ENCODE data around the gene SKP1. TPM values are rescaled to one million over a fixed set of nuclear protein-coding genes. Genes with fewer than 3 reads are reported as not detected.

SKP1 gene
- total RNA-seq, 2 experiments from 2014 or later: 235 to 242 TPM

DNA sequence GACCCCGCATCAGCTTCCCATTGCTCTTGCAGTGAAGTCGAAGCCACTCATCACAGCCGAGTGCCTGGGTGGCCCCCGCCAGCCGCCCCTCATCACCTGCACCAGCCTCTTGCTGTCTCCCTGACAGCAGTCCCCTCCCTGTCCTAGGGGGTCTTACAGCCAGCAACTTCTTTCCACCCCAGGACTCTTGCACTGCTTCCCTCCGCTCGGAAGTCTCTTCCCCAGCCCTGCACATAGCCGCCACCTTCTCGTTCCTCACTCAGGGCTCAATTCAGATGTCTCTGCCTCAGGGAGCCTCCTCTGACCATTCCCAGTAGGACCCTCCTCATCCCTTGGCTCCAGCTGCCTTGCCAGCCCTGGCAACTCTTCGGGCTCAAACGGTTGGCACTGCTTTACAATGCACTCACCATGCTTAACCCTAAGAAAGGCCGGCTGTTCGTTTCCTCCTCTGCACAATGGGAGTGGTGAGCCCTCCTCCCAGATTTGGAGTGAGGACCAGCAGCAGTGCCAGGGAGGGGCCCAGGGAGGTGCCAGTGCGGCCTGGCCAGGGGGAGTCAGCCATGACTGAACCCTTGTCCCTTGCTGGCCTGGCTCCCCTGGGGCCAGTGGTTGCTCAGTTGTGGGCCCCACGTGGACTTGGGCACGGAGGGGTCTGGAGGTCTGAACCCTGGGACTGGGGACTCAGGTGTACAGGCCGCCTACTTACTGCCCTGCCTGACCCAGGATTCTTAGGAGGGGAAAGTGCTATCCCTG, 56.2 kb downstream of the SKP1 start:
- H3K4me1 Mint-ChIP-seq (ENCODE audit: low read depth): peaks cover 90% of the 10 kb centered on the region
- peak overlapping the region; percentile 89 for H3K27ac Mint-ChIP-seq
- H3K36me3 Mint-ChIP-seq (ENCODE audit: low read depth): peaks cover 54% of the 10 kb centered on the region
- no peak for ATAC-seq
- POLR2A ChIA-PET: interaction anchor here (1.6 kb wide), 1 partner anchor 31 kb away, joined by 5 read pairs; no protein-coding TSS in a partner anchor
- intact Hi-C loops (cut with micrococcal nuclease): no loop called here
- no peaks in the 10 kb centered on the region for H3K27me3 Mint-ChIP-seq
- CTCF ChIA-PET: interaction anchor here (2.6 to 12.3 kb wide), 2 partner anchors 19 to 79 kb away, joined by 17 to 166 read pairs; no protein-coding TSS in a partner anchor
- no peak for DNase-seq
- no peaks in the 10 kb centered on the region for H3K9me3 Mint-ChIP-seq
- H3K4me3 Mint-ChIP-seq: peak overlapping the region; percentile 66
- TF ChIP-seq, protein P1, sequence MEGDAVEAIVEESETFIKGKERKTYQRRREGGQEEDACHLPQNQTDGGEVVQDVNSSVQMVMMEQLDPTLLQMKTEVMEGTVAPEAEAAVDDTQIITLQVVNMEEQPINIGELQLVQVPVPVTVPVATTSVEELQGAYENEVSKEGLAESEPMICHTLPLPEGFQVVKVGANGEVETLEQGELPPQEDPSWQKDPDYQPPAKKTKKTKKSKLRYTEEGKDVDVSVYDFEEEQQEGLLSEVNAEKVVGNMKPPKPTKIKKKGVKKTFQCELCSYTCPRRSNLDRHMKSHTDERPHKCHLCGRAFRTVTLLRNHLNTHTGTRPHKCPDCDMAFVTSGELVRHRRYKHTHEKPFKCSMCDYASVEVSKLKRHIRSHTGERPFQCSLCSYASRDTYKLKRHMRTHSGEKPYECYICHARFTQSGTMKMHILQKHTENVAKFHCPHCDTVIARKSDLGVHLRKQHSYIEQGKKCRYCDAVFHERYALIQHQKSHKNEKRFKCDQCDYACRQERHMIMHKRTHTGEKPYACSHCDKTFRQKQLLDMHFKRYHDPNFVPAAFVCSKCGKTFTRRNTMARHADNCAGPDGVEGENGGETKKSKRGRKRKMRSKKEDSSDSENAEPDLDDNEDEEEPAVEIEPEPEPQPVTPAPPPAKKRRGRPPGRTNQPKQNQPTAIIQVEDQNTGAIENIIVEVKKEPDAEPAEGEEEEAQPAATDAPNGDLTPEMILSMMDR (IDR thresholded peaks at IDR 0.05): no peak

DNA sequence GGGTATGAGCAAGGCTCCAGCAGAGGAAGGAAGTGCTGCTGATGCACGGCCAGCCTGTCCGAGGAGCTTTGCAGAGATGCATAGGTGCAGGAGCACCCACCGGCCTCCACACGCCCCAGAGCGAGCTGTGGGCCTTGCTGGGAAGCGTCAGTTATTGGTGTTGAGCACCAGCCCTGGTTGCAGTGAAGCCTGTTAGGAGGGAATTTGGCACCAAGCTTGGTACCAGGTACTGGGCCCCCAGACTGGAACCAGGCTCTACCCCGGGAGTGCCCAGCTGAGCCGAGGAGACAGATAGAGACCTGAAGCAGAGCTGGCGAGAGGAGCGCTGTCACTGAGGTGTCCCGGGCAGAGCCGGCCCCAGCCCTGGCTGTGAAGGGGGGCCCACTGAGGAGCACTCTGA, 57.0 kb downstream of the SKP1 start:
- H3K4me1 Mint-ChIP-seq (ENCODE audit: low read depth): peaks cover 82% of the 10 kb centered on the region
- H3K4me3 Mint-ChIP-seq: peak overlapping the region; percentile 66
- peak overlapping the region; percentile 89 for H3K27ac Mint-ChIP-seq
- ATAC-seq: no peak
- no peaks in the 10 kb centered on the region for H3K9me3 Mint-ChIP-seq
- H3K36me3 Mint-ChIP-seq (ENCODE audit: low read depth): peaks cover 53% of the 10 kb centered on the region
- ChIA-PET CTCF (interaction anchor here (2.6 to 12.3 kb wide), 2 partner anchors 19 to 78 kb away, joined by 17 to 166 read pairs; no protein-coding TSS in a partner anchor), POLR2A (interaction anchor here (1.6 kb wide), 1 partner anchor 30 kb away, joined by 5 read pairs; no protein-coding TSS in a partner anchor)
- intact Hi-C loops (cut with micrococcal nuclease): no loop called here
- H3K27me3 Mint-ChIP-seq: no peaks in the 10 kb centered on the region
- DNase-seq: no peak
- TF ChIP-seq, protein P1 (IDR thresholded peaks at IDR 0.05): no peak

DNA sequence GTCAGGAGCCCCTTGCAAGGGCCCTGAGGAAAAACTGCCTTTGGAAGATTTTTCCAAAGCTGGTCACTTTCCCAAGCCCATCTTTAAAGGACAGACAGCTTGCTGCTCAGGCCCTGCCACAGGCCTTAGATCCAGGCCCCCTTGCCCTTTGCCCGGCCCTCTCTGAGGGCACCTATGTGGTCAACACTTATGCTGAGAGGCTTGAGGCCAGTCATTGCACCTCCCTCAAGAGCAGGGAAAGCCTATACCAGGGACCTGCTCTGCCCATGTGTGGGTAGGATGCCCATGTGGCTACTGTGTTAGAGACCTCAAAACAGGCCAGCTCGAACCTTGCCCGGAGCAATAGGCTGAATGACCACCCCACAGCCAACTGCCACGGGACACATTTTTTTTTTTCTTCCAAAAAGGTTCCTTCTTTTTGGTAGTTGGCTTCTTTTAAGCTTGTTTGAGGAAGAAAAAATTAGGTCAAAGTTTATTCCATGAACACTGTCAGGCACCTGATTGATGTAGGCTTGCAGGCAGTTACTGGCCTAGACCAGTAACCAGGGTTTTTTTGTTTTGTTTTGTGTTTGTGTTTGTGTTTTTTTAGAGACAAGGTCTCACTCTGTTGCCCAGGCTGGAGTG, 58.4 kb downstream of the SKP1 start:
- H3K27me3 Mint-ChIP-seq: no peaks in the 10 kb centered on the region
- ChIA-PET CTCF (interaction anchor here (1.0 to 12.3 kb wide), 3 partner anchors 8 to 77 kb away, joined by 3 to 166 read pairs (median 17); no protein-coding TSS in a partner anchor), POLR2A (interaction anchor here (0.7 to 1.4 kb wide), 6 partner anchors 40 to 113 kb away, joined by 3 to 5 read pairs (median 3); partner anchors contain the start of genes SKP1 and VDAC1)
- peaks cover 76% of the 10 kb centered on the region for H3K4me1 Mint-ChIP-seq (ENCODE audit: low read depth)
- H3K9me3 Mint-ChIP-seq: no peaks in the 10 kb centered on the region
- TF ChIP-seq, protein P1 (IDR thresholded peaks at IDR 0.05): no peak
- intact Hi-C loops (cut with micrococcal nuclease): no loop called here
- ATAC-seq (no peak), DNase-seq (no peak)
- peaks cover 49% of the 10 kb centered on the region for H3K36me3 Mint-ChIP-seq (ENCODE audit: low read depth)
- peak overlapping the region; percentile 72 for H3K27ac Mint-ChIP-seq
- H3K4me3 Mint-ChIP-seq: peak overlapping the region; percentile 66

DNA sequence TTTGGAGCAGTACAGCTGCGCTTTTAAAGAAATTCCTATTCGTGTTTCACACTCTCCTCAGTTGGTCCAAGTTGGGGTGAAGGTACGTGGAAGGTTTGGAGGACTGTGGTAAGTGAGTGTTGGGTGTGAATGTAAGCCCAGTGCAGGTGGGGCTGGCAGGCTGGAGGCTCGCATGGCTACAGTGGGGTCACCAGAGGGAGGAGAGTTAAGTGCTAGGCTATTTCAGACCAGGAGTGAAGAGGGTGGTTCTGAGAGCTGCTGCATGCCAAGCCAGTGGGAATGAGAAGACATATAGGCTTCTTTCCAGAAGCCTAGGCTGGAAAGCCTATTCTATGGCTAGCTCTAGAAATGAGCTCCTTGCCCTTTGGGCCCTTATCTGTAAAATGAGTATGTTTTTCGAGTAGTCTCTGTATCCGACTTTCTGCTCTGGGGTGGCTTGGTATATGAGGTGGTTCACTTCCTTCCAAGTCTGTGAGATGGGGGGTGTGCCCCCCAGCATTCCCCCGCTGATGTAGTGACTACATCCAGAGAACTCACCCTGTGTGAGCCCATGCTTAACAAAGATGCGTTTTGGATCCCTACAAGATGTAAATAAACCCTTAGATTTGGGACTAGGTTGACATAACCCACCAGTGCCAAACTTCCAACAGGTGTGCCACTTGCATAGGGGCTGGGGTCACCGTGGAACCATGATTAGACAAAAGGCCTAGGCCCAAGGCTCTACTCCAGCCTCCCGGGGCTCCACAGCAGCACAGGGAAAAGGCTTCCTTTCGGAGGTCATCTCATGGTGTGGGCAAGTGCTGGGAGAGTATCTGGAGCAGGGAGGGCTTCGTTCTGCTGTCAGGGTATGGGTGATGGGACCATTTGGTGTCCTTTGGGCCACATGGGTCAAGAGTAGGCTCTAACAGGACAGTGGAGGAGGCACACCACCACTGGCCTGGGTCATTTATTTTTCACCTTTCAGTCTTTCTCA, 59.7 kb downstream of the SKP1 start:
- CTCF ChIA-PET: interaction anchor here (0.6 to 12.3 kb wide), 2 partner anchors 76 to 171 kb away, joined by 3 to 166 read pairs; no protein-coding TSS in a partner anchor
- Mint-ChIP-seq H3K9me3 (no peaks in the 10 kb centered on the region), H3K27me3 (no peaks in the 10 kb centered on the region), H3K4me1 (ENCODE audit: low read depth) (peaks cover 74% of the 10 kb centered on the region), H3K4me3 (peak overlapping the region; percentile 66), H3K36me3 (ENCODE audit: low read depth) (peaks cover 44% of the 10 kb centered on the region), H3K27ac (peak overlapping the region; percentile 72)
- POLR2A ChIA-PET: interaction anchor here (0.5 to 1.4 kb wide), 5 partner anchors 36 to 407 kb away, joined by 3 to 5 read pairs (median 3); partner anchors contain the start of gene VDAC1
- ATAC-seq: no peak
- TF ChIP-seq, protein P1 (IDR thresholded peaks at IDR 0.05): no peak
- intact Hi-C loops (cut with micrococcal nuclease): loop anchor here (2.0 kb wide), 1 partner anchor 14 kb away; no protein-coding TSS in a partner anchor
- DNase-seq: no peak
